ENCODE data around the gene S100A3.
"Not testable (repeated sequence)": the region's sequence is repeated elsewhere in the genome, so short reads cannot be mapped to it uniquely, and the experiment has no call there.

The S100A3 gene

DNA sequence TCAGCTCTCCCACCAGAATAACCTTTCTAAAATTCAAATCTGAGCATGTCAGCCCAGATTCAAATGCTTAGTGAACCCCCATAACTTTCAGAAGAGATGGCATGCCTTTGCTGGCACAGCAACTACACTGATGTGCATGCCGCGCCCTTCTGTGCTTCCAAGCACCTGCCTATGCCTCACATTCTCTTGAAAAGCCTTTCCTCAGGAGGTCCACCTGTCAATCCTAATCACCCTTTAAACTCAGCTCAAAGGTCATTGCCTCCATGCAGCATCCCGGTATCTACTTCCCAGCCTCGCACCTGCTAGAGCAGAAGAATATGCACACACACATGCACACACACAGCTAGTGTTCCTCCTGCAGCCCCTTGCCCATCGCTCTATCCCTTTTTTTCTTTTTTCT lies 21.8 kb upstream of the S100A3 start:
- in situ Hi-C loops (cut with MboI; ENCODE audit: low sequenced_read_pairs) = no loop called here

DNA sequence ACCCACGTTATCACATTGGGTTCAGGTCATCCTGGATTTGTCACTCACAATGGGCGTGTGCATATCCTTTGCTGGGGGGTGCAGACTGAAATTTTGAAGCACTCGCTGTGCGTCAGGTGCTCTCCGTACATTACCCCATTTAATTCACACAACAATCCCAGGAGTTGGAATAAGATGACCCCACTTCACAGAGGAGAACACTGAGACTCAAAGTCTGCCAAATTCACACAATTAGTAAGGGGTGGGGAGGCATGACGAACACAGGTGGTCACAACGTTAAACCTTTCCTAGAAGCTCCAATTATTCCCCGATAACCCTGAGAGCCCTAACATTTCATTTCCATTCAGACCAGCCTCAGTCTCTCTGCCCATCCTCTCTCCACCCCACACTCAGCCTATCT lies 20.4 kb upstream of the S100A3 start:
- in situ Hi-C loops (cut with MboI; ENCODE audit: low sequenced_read_pairs) = no loop called here

DNA sequence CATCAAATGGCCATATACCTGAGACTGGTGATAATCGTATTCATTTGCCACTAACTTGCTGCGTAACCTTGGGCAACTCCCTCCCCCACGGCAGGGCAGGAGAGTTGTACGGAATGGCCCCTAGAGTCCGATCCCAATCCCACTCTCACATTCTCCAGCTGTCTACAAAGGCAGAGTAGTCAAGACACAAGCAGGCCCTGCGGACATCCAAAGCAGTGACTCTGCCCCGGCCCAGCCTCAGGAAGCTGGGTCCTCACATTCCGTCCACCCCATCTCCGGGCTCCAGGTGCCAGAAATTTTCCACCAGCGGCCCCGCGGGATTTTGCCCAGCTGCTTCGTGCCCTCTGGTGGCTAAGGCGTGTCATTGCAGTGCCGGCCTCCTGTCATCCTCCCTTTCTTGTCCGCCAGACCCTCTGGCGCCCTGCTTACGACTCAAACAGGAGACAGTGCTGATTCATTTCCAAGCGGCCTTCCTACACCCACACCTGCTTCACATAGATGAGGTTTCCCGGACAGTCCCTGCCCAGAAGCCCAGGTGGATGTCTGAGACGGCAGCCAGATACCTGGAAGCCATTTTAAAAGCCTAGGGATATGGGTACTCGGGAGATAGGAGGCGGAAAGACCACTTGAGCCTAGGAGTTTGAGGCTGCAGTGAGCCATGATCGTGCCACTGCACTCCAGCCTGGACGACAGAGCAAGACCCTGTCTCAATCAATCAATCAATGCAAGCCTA lies 19.5 kb upstream of the S100A3 start:
- in situ Hi-C loops (cut with MboI; ENCODE audit: low sequenced_read_pairs) = no loop called here

DNA sequence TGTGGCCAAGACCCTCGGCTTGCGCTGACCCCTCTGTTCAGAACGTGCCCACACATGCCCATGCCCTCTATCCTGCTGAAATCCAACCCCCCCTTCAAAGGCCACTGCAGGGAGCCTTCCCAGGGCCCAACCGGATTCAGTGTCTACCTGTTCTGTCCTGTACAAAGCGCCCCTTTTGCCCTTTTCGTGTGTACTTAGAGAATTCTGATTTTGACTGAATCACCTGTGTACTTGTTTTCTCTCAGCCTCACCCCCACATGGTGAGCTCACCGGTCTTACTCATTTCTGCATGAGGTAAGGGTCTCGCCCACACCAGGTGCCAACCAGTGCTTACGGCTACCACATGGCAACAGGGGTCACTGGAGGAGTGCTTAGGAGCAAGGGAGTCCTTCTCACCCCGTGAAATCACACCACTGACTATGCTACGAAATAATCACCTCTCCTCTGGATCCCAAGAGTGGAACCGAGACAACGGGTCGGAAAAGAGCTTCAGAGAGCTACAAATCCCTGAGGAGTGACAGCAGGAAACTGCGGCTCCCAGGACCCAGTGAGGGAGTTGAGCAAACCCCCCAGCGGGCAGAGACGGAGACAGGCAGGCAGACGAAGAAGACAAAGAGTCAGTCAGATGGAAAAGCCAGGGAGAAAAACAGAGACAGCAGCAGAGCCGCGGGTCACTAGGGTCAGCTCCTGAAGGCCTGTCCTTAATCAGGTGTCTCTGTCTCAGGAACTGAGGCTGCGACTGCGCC lies 18.7 kb upstream of the S100A3 start:
- in situ Hi-C loops (cut with MboI; ENCODE audit: low sequenced_read_pairs) = no loop called here

DNA sequence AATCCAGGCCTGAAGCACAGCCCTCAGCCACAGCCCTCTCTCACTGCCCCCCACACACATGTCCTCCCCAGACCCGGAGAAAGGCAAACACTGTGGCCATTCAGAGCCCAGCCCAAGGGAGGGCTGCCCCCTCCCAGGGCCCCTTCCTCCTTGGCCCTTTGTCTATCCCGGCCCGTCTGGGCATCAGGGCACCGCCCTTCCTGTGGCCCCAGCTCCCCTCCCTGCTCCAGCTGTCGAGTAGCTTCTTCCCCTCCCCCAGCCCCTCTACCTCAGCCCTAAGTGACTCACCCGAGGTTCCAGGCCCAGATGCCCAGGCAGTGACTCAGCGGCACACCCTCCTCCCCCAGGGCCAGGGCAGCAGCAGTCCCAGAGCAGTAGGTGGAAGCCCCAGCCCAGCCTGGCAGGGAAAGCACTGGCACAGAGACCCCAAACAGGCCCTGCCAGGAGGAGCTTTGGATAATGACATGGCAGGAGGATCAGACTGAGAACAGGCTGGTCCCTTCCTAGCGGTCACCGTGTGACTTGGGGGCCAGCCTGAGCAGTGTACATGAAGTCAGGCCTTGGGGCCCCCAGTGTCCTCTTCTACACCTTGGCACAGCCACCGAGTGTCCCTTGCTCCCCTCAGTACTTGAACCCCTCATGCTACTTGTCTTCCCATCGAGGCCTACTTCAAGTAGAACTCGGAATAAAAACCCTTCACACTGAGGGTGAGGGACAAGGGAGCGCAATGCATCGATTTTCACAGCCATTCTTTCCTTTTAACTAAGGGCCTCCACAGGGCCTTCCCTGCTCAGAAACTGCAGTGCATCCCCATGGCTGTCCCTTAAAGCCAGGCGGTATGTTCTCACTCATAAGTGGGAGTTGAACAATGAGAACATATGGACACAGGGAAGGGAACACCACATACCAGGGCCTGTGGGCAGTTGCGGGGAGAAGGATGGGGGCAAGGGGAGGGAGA lies 17.6 kb upstream of the S100A3 start:
- in situ Hi-C loops (cut with MboI; ENCODE audit: low sequenced_read_pairs) = no loop called here

DNA sequence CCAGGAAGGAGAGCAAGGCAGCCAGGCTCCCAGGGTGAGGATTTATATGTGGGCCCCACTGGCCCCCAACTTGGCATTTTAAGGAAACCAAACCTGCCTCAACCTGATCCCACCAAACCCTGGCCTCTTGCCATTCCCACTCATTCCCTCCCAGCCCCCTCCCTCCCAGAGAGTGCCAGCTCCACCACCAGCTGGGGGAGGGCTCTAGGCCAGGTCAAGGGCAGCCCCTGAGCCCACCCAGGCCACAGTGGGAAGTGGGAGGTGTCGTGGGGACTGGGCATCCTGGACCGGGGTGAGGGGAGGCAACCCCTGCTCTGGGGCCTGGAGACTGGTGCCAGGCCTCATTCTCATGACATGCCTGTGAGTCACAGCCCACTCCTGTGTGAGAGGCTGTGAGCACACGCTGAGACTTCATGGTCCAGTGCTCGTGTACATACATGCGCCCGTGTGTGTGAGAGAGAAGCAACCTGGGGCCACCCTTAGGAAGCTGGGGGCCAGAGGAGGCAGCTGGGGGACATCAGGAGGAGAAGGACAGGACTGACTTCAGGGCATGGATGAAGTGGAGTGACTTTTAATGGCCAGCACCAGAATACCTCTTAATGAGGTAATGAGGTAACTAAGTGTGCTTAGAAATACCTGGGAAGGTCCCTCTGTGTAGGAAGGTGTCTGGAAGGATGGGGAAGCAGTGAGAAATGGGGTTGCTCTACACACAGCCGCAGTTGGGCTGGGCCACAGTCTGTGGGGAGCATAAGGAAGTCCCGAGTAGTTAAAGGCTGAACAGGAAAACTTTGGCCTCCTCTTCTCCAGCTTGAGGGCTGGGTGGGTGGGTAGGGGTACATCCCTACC lies 16.7 kb upstream of the S100A3 start, which contains the start of gene S100A2:
S100A2 (minus strand) TSS at position 316 of the 846 bp plus-strand sequence. CDS start 1,967 bp downstream, outside the sequence.
- in situ Hi-C loops (cut with MboI; ENCODE audit: low sequenced_read_pairs) = no loop called here

DNA sequence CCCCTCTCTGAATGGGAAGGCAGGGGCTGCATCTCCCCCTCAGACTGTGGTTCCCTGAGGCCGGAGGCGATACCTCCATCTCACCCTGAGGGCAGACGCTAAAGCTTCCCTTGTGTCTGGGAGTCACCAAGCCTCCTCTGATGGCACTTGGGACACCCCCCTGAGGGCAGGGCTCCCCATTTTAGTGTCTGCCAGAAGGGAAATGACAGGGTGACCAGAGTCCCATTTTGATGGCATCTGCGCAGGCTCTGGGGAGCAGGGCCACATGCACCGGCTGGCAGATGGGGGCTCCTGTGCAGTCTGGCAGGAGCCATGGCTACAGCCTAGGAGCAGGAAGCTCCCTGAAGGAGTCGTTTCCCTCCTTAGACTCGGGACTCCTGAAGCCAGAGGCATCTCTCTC lies 14.9 kb upstream of the S100A3 start:
- in situ Hi-C loops (cut with MboI; ENCODE audit: low sequenced_read_pairs) = no loop called here

DNA sequence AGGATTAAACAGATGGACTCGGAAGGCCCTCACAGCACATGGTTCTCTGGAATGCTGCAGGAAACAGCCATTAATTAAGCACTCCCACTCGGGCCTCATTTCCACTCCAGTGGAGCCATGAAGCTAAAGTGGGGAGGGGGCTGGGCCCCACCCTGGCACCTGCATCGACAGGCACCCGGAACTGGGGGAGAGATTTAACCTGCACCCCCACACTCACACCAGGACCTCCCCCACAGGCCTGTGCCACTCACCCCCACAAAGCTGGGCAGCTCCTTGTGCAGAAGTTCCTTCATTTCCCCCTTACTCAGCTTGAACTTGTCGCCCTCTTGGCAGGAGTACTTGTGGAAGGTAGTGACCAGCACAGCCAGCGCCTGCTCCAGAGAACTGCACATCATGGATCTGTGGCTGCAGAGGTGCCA lies 14.4 kb upstream of the S100A3 start:
- in situ Hi-C loops (cut with MboI; ENCODE audit: low sequenced_read_pairs) = no loop called here

DNA sequence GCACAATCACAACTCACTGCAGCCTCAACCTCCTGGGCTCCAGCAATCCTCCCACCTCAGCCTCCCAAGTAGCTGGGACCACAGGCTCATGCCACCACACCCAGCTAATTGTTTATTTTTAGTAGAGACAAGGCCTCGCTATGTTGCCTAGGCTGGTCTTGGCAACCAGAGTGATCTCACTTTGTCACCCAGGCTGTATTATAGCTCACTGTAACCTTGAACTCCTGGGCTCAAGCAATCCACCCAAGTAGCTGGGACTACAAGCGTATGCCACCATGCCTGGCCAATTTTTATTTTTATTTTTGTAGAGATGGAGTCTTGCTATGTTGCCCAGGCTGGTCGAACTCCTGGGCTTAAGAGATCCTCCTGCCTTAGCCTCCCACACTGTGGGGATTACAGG lies 13.0 kb upstream of the S100A3 start:
- in situ Hi-C loops (cut with MboI; ENCODE audit: low sequenced_read_pairs) = not testable (repeated sequence)

DNA sequence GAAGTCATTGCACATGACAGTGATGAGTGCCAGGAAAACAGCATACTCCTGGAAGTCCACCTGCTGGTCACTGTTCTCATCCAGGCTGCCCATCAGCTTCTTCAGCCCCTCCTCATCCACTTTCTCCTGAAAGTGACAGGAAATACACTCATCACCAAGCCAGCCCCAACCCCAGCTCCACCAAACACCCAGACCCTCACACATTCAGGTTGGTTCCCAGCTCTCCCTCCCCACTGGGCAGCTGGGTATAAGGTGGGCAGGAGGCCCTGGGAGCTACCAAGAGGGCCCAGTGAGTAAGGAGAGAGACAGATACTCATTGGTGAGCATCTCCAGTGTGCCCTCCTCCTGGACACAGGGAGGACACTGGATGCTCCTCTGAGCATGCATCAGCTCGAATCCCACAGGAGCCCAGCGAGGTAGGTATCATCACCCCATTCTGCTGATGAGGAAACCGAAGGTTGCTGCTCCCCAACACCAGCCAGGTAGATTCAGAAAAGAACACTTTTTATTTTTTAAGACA lies 12.5 kb upstream of the S100A3 start:
- in situ Hi-C loops (cut with MboI; ENCODE audit: low sequenced_read_pairs) = no loop called here

DNA sequence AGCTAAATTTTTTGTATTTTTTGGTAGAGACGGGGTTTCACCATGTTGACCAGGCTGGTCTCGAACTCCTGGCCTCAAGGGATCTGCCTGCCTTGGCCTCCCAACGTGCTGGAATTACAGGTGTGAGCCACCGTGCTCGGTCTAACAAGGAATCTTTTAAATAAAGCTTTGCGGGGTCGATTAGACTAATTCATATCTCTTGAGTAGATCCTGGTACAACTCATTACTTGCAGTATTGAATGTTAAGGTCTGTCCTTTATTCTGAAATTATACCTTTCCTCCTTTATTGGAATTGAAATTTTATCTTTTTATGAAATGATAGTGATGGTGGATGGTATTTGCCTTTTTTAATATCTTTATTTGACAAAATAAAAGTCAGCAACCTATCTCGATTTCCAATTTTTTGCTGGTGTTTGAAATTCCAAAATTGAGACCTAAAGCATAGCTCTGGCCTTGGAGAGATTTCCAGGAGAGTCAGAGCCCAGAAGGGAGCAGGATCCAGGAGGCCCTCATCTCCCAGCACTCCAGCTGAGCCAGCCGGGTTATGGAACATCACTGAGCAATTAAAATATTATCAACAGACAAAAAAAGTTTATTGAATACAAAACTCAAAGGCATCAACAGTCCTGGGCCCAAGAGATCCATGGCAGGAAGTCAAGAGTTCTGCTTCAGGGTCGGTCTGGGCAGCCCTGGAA lies 11.9 kb upstream of the S100A3 start:
- in situ Hi-C loops (cut with MboI; ENCODE audit: low sequenced_read_pairs) = no loop called here

DNA sequence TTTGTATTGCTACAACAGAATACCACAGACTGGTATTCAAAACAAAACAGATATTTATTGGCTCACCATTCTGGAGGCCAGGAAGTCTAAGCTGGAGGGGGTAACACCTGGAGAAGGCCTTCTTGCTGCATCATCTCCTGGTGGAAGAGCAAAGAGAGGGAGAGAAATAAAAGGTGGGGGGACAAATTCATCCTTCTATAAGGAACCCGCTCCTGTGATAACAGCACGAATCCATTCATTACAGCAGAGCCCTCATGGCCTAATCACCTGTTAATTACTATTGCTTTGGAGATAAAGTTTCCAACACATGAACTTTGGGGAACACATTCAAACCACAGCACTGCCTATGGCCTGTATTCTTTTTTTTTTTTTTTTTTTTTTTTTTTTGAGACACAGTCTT lies 11.2 kb upstream of the S100A3 start:
- in situ Hi-C loops (cut with MboI; ENCODE audit: low sequenced_read_pairs) = no loop called here

DNA sequence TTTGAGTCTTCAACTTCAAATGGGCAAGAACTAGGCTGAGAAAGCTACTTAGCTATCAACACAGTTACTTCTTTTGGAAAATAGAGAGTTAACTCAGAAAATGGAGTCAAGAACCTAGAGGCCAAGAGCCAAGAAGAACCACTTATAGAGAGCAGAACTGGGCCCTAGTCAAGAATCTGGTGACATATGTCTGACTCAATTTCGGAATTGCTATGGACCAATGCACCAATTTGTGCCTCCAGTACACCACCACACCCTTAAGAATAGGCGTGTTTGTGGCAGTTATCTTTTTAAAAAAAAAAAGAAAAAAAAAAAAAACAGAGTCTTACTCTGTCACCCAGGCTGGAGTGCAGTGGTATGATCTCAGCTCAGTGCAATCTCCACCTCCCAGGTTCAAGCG lies 8.8 kb upstream of the S100A3 start:
- in situ Hi-C loops (cut with MboI; ENCODE audit: low sequenced_read_pairs) = no loop called here

DNA sequence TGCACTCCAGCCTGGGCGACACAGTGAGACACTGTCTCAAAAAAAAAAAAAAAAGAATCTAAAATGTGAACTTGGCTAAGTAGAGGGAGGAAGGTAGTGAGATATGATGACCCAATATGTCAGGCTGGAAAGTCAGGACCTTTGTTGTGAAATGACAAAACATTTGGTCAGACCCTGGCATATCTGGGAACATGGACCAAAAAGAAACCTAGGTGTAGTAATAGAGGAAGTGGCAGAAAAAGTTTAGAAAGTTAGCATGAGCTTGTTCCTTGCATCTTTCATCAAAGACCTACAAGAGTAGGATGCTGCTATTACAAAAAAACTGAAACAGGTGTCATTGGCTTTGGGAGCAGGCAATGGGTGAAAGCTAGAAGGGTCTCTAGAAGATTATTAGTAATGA lies 7.3 kb upstream of the S100A3 start:
- in situ Hi-C loops (cut with MboI; ENCODE audit: low sequenced_read_pairs) = no loop called here

DNA sequence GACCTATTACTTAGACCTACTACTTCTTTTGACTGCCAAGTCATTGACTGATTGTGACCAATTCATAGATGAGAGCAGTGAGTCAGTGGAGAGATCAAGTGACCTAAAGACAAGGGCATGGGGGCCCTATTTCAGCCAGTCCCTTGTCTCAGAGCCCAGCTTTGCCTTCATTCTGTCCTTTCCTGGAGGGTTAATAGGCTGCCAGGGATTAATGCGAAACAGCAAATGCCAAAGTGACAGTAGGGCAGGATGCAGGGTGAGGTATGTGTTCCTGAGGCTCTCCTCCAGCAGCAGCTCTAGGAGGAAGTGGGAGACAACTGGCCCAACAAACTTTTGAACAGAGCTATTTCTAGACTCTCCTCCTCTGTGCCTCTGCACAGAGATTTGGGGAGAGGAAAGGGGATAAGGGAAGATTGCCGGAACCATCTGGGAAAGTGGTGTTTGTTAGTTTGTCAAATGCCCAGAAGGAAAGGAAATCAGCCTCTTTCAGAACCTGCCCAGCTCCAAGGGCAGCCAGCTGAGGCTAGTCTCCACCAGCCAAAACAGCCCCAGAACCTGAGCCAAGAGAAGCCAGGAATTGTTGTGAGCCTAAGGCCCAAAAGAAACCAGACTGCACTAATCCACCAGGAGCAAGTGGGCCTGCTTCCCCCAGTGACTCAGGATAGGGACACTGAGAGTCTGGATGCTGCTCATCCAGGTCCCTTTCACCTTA lies 4.9 kb upstream of the S100A3 start:
- in situ Hi-C loops (cut with MboI; ENCODE audit: low sequenced_read_pairs) = no loop called here

DNA sequence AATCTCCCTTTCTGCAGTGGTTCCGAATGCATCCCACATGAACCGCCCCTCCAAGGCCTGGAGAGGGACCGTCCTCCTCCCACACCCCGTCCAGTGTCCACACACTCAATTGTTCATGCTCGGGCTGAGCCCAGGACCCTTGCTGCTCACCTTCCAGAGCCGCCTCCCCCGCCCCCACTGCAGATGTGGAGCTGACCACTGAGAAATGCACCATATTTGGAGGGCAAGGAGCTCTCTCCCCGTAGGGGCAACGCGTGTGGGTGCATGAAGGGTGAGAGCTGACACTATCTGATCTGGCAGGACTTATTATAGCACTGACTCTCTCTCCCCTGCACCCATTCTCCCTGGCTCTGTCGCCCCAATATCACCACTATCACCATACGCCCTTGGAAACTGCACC lies 4.0 kb upstream of the S100A3 start:
- in situ Hi-C loops (cut with MboI; ENCODE audit: low sequenced_read_pairs) = no loop called here

DNA sequence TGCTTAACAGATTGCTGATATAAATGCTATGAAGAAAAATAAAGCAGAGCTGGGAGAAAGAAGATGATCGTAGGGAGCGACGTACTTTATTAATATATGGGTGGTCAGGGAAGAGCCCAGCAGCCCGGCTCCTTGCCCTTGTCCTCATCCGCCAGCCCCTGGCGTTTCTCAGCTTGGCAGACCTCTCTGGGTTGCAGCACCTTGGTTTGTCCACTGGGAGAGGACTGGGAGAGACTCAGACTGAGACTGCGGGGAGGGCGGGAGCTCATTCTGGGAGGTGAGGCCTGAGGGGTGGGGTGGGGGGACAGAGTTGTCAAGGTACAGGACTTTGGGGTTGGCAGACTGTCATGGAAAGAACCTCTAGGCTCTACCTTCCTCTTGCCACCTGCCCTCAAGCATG lies 3.3 kb upstream of the S100A3 start:
- in situ Hi-C loops (cut with MboI; ENCODE audit: low sequenced_read_pairs) = no loop called here

DNA sequence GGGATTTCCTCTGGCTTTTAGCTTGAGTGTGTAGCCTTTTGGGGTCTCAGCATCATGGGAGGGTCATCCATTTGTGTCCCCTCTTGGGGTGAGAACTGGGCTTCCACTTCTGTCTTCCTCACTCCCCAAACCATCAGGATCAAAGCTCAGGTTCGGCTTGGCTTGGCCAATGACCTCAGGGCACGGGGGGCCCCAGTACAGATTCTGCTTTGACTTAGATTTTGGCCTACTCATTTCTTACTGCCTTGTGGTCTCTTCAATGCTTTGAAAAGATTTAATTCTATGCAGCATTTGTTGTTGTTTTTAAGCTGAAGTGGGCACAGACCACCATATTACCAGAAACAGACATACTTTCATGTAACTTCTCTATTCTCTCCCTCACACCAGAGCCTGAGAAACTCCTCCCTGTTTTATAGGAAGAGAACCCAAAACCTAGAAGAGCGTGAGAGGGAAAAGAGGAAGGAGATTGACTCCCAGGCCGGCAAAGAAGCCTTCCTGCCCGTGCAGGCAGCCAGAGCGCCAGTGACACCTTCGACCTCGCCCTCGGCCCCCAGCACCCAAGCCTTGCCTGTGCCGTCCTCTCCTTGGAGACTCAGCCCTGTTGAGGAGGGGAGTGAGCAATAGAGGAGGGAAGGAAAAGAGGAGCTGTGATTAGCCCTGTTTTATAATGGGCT lies 1.9 kb upstream of the S100A3 start:
- in situ Hi-C loops (cut with MboI; ENCODE audit: low sequenced_read_pairs) = no loop called here

DNA sequence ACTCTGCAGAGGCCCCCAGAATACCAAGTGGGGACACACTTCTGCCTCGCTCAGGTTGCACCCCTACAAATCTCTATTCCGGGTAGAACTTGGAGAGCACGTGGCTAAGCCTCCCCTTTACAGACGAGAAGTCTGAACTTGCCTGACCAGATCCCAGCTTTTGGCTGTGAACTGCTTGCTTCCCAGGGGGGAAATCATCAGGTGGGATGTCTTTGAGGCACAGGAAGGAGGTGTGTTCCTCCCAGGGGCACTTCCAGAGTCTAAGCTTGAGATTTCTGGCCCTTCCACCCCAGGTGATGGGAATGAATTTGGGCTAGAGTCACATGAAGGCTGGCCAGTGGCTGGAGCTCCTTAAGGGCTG lies 1.3 kb upstream of the S100A3 start:
- in situ Hi-C loops (cut with MboI; ENCODE audit: low sequenced_read_pairs) = no loop called here

All from HL-60/S4 treated with retinoic acid at 250 ng/mL for 4 days and 3 days (cell line).